B cell (primary cell): ENCODE data around the gene CYRIA.

Experiments used
- EZH2 ChIP-seq: IDR thresholded peaks from 2 replicates; pipeline ENCODE4 v1.6.1; 2012; ENCODE audit warnings: borderline replicate concordance, low read depth, mild to moderate bottlenecking, moderate library complexity, low read length; ENCODE audit not compliant: insufficient read depth, poor library complexity, severe bottlenecking
- TF ChIP-seq, protein P1 (sequence below): fragments of 200-600 bp; IDR thresholded peaks from one replicate; pipeline ENCODE4 v1.8.0; 2022; ENCODE audit warnings: antibody characterized with exemption, mild to moderate bottlenecking

DNA sequence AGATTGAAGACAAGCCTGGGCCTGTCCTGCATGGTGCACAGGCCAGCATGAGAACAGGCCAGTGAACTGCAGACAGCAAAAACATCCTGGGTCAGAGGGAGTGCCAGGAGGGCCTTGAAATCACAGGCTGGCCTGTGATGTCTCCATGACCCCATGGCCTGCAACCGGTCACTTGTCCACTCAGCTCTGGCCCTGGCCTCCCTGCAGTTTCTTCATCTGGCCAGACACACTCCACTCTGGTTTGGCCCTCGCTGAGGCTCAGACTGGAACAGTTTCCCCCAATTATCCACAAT is 12.6 kb downstream of the CYRIA start:
- TF ChIP-seq, protein P1, sequence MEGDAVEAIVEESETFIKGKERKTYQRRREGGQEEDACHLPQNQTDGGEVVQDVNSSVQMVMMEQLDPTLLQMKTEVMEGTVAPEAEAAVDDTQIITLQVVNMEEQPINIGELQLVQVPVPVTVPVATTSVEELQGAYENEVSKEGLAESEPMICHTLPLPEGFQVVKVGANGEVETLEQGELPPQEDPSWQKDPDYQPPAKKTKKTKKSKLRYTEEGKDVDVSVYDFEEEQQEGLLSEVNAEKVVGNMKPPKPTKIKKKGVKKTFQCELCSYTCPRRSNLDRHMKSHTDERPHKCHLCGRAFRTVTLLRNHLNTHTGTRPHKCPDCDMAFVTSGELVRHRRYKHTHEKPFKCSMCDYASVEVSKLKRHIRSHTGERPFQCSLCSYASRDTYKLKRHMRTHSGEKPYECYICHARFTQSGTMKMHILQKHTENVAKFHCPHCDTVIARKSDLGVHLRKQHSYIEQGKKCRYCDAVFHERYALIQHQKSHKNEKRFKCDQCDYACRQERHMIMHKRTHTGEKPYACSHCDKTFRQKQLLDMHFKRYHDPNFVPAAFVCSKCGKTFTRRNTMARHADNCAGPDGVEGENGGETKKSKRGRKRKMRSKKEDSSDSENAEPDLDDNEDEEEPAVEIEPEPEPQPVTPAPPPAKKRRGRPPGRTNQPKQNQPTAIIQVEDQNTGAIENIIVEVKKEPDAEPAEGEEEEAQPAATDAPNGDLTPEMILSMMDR, result no peak
- no peak for TF ChIP-seq EZH2
